Osteoblast (primary cell): ENCODE results near the gene TARS1. TPM values are rescaled to one million over a fixed set of nuclear protein-coding genes. Genes with fewer than 3 reads are reported as not detected.
A peak's percentile ranks its signal among the peaks of the same experiment; 100 is the strongest.
"Not testable (repeated sequence)": the region's sequence is repeated elsewhere in the genome, so short reads cannot be mapped to it uniquely, and the experiment has no call there.

Experiments used
- DNase-seq: peaks from one replicate; pipeline ENCODE4 v3.0.0; 2011; ENCODE audit warnings: low spot score, mixed read lengths; ENCODE audit not compliant: insufficient read length; ENCODE audit errors: missing footprints
- H2AFZ ChIP-seq: 2 replicates; pipeline ENCODE4 v1.6.0; 2011; ENCODE audit warnings: mild to moderate bottlenecking, low read length
- H3K27ac ChIP-seq: 2 replicates; pipeline ENCODE4 v1.5.1; 2011; ENCODE audit warnings: mild to moderate bottlenecking, low read depth, low read length, moderate library complexity
- H3K27me3 ChIP-seq: 2 replicates; pipeline ENCODE4 v1.6.0; 2012; ENCODE audit warnings: mild to moderate bottlenecking, control low read depth, inconsistent platforms, low read length, moderate library complexity; ENCODE audit not compliant: insufficient read depth
- H3K36me3 ChIP-seq: 2 replicates; pipeline ENCODE4 v1.5.1; 2011; ENCODE audit warnings: mild to moderate bottlenecking, low read length, control low read depth, moderate library complexity; ENCODE audit not compliant: insufficient read depth
- H3K4me1 ChIP-seq: 2 replicates; pipeline ENCODE4 v1.5.1; 2011; ENCODE audit warnings: mild to moderate bottlenecking, low read length, control low read depth, moderate library complexity; ENCODE audit not compliant: insufficient read depth
- H3K4me2 ChIP-seq: 2 replicates; pipeline ENCODE4 v1.6.0; 2011; ENCODE audit warnings: mild to moderate bottlenecking, low read length; ENCODE audit not compliant: insufficient read depth
- H3K4me3 ChIP-seq: fragments of 200-600 bp; sonication (generic); 3 replicates; pipeline ENCODE4 v1.5.1; 2012; ENCODE audit warnings: mild to moderate bottlenecking, low read length, inconsistent platforms; ENCODE audit not compliant: insufficient read depth
- H3K79me2 ChIP-seq: 2 replicates; pipeline ENCODE4 v1.6.0; 2012; ENCODE audit warnings: mild to moderate bottlenecking, low read length, control low read depth, inconsistent platforms; ENCODE audit not compliant: insufficient read depth
- H3K9me3 ChIP-seq: 2 replicates; pipeline ENCODE4 v1.5.1; 2011; ENCODE audit warnings: low read depth, low read length, control low read depth
- H4K20me1 ChIP-seq: 2 replicates; pipeline ENCODE4 v1.6.0; 2012; ENCODE audit warnings: mild to moderate bottlenecking, low read length, control low read depth; ENCODE audit not compliant: insufficient read depth
- total RNA-seq: library from RNA; depleted of rRNA; stranded (reverse); fragments of >200 nt; gene quantifications from 2 replicates; pipeline ENCODE4 v1.2.3, GENCODE V29; 2012
- TF ChIP-seq, protein P1 (sequence below): IDR thresholded peaks from 2 replicates; pipeline ENCODE4 v1.5.1; 2011; ENCODE audit warnings: mild to moderate bottlenecking, low read depth, low read length, moderate library complexity; ENCODE audit errors: extremely low read depth

The TARS1 gene
- total RNA-seq, 1 donor: 353 TPM

- no peaks in the 10 kb centered on the region for H3K36me3 ChIP-seq
- no peak overlapping the region for H3K4me3 ChIP-seq
- H3K9me3 ChIP-seq: no peaks in the 10 kb centered on the region
- TF ChIP-seq, protein P1, sequence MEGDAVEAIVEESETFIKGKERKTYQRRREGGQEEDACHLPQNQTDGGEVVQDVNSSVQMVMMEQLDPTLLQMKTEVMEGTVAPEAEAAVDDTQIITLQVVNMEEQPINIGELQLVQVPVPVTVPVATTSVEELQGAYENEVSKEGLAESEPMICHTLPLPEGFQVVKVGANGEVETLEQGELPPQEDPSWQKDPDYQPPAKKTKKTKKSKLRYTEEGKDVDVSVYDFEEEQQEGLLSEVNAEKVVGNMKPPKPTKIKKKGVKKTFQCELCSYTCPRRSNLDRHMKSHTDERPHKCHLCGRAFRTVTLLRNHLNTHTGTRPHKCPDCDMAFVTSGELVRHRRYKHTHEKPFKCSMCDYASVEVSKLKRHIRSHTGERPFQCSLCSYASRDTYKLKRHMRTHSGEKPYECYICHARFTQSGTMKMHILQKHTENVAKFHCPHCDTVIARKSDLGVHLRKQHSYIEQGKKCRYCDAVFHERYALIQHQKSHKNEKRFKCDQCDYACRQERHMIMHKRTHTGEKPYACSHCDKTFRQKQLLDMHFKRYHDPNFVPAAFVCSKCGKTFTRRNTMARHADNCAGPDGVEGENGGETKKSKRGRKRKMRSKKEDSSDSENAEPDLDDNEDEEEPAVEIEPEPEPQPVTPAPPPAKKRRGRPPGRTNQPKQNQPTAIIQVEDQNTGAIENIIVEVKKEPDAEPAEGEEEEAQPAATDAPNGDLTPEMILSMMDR: no peak
- no peak overlapping the region for H2AFZ ChIP-seq
- no peaks in the 10 kb centered on the region for H4K20me1 ChIP-seq
- H3K27me3 ChIP-seq: peaks cover 2% of the 10 kb centered on the region
- no peak overlapping the region for H3K4me2 ChIP-seq
- peak; percentile 94 for DNase-seq
- H3K4me1 ChIP-seq: peaks cover 12% of the 10 kb centered on the region
- H3K79me2 ChIP-seq: no peaks in the 10 kb centered on the region
- no peak overlapping the region for H3K27ac ChIP-seq
Measured at GRCh38 chr5:33513462-33514185, 72.9 kb downstream of the TARS1 start.

GRCh38 chr5:33515366-33515765 is 74.6 kb downstream of the TARS1 start:
- not testable (repeated sequence) for H3K27me3 ChIP-seq, H3K4me3 ChIP-seq, H3K36me3 ChIP-seq, H3K4me2 ChIP-seq, H3K9me3 ChIP-seq, H3K4me1 ChIP-seq, H4K20me1 ChIP-seq, DNase-seq, H2AFZ ChIP-seq, H3K27ac ChIP-seq, H3K79me2 ChIP-seq

DNA sequence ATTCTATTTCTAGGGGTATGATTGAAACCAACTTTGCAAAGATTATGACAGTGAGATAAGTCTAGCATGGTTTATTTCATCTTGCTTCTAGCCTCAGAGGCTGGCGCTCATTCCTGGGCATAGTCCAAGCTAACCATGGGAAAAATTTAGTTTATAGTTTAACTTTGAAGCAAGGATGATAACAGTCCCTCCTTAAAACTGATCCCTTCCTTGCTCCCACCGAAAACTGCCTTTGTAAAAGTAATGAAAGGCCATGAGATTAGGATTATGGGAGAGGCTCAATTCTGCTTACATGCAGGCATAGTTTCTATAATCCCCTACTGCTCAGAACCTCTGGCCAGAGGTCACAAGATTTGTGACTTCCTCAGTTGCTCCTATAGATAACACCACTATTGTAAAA is 75.7 kb downstream of the TARS1 start:
- Histone ChIP-seq H3K9me3 (no peaks in the 10 kb centered on the region), H3K27me3 (peaks cover 2% of the 10 kb centered on the region), H3K4me2 (no peak overlapping the region), H3K4me3 (no peak overlapping the region), H3K4me1 (peaks cover 10% of the 10 kb centered on the region), H3K36me3 (no peaks in the 10 kb centered on the region), H3K27ac (no peak overlapping the region), H2AFZ (no peak overlapping the region), H4K20me1 (no peaks in the 10 kb centered on the region), H3K79me2 (no peaks in the 10 kb centered on the region)
- DNase-seq: no peak
- TF ChIP-seq, protein P1: no peak
